HG02610 (cell line): ENCODE results near the gene ITGA7.
A peak's percentile ranks its signal among the peaks of the same experiment; 100 is the strongest.

ENCODE experiments used
- ATAC-seq: cut with Tn5 transposase; IDR thresholded peaks from one replicate; pipeline ENCODE4 v1.9.1; 2021; ENCODE audit warnings: mild to moderate bottlenecking, moderate library complexity; ENCODE audit not compliant: unreplicated experiment

Gene ITGA7

GRCh38 chr12:55707841-55708694 lies at the start of gene ITGA7:
Gene ITGA7, minus strand, starts transcription at chr12:55707904. Its CDS starts 222 bp downstream, at chr12:55707682.
- peak; percentile 56 for ATAC-seq

- no peak for ATAC-seq
Measured at GRCh38 chr12:55755246-55755645, 47.5 kb upstream of the ITGA7 start.

GRCh38 chr12:55748230-55748993 lies 40.7 kb upstream of the ITGA7 start:
- no peak for ATAC-seq

- ATAC-seq = no peak
Measured at GRCh38 chr12:55746913-55747231, 39.2 kb upstream of the ITGA7 start.

GRCh38 chr12:55746174-55746912 lies 38.6 kb upstream of the ITGA7 start:
- no peak for ATAC-seq

- ATAC-seq = no peak
Measured at GRCh38 chr12:55745361-55746173, 37.9 kb upstream of the ITGA7 start.

- ATAC-seq = no peak
Measured at GRCh38 chr12:55744340-55745030, 36.8 kb upstream of the ITGA7 start.

GRCh38 chr12:55743406-55744339 lies 36.0 kb upstream of the ITGA7 start:
- peak; percentile 37 for ATAC-seq

- ATAC-seq = peak; percentile 45
Measured at GRCh38 chr12:55742719-55743405, 35.2 kb upstream of the ITGA7 start, which contains the start of gene GDF11. Gene GDF11, plus strand, starts transcription at chr12:55743122. Its CDS starts 195 bp downstream, at chr12:55743317.

GRCh38 chr12:55741931-55742680 lies 34.4 kb upstream of the ITGA7 start:
- ATAC-seq = no peak

- ATAC-seq = no peak
Measured at GRCh38 chr12:55739025-55739378, 31.3 kb upstream of the ITGA7 start.

GRCh38 chr12:55738123-55739024 lies 30.7 kb upstream of the ITGA7 start:
- peak; percentile 85 for ATAC-seq

- ATAC-seq = no peak
Measured at GRCh38 chr12:55737581-55738122, 29.9 kb upstream of the ITGA7 start.

GRCh38 chr12:55736780-55737580 lies 29.3 kb upstream of the ITGA7 start:
- ATAC-seq = peak; percentile 36

- ATAC-seq = no peak
Measured at GRCh38 chr12:55736076-55736475, 28.4 kb upstream of the ITGA7 start.
